Naive thymus-derived CD4-positive, alpha-beta T cell (primary cell): ENCODE data around the gene PITPNC1. TPM values are rescaled to one million over a fixed set of nuclear protein-coding genes. Genes with fewer than 3 reads are reported as not detected.

ENCODE experiments used
- ATAC-seq: fragments of 150-1000 bp; cut with Tn5 transposase; 2 replicates; pipeline ENCODE4 v1.10.0; 2021; ENCODE audit warnings: mild to moderate bottlenecking, moderate library complexity
- CTCF ChIA-PET: fragments of 350-600 bp; sonication (Branson Sonifier 250); formaldehyde crosslinking; loops from one replicate; lab custom pipeline; 2021; ENCODE audit warnings: antibody characterized with exemption; lab: Charles Lee
- POLR2A ChIA-PET: fragments of 350-600 bp; sonication (Branson Sonifier 250); formaldehyde crosslinking; loops from one replicate; lab custom pipeline; 2021; ENCODE audit warnings: antibody characterized with exemption, inconsistent platforms; lab: Charles Lee
- DNase-seq, 9 donors: peaks; one replicate each; pipeline versions ENCODE4 v3.0.0 to v3.0.0-alpha.2; 2020 to 2022; ENCODE audit warnings: mixed read lengths in 1 of 9
- H3K27ac ChIP-seq: one replicate; pipeline ENCODE4 v1.7.0; 2013; ENCODE audit warnings: mild to moderate bottlenecking, low read depth, low read length, moderate library complexity
- H3K27me3 ChIP-seq, 2 donors: one replicate each; pipeline ENCODE4 v1.7.0; 2013; ENCODE audit warnings: low read length in 2 of 2, mild to moderate bottlenecking in 2 of 2, moderate library complexity in 2 of 2; ENCODE audit not compliant: control insufficient read depth in 2 of 2, insufficient read depth in 2 of 2
- H3K36me3 ChIP-seq, 3 experiments: 1 replicate in 2 of 3; 2 replicates in 1 of 3; pipeline ENCODE4 v1.7.0; 2013; ENCODE audit warnings: low read length in 3 of 3, mild to moderate bottlenecking in 3 of 3, moderate library complexity in 1 of 3; ENCODE audit not compliant: insufficient read depth in 3 of 3, control insufficient read depth in 2 of 3
- H3K4me1 ChIP-seq, 2 donors: one replicate each; pipeline ENCODE4 v1.7.0; 2013; ENCODE audit warnings: low read length in 2 of 2, mild to moderate bottlenecking in 2 of 2, moderate library complexity in 1 of 2; ENCODE audit not compliant: control insufficient read depth in 2 of 2, insufficient read depth in 2 of 2
- H3K4me3 ChIP-seq: 2 replicates; pipeline ENCODE4 v1.7.0; 2013; ENCODE audit warnings: mild to moderate bottlenecking, low read length
- H3K9me3 ChIP-seq, 3 experiments: 1 replicate in 2 of 3; 2 replicates in 1 of 3; pipeline ENCODE4 v1.7.0; 2013; ENCODE audit warnings: low read length in 3 of 3; ENCODE audit not compliant: control insufficient read depth in 2 of 3
- H3K27ac Mint-ChIP-seq, 9 donors: one replicate each; pipeline ENCODE4 v1.8.0; 2020 to 2022; ENCODE audit warnings: mixed read lengths in 9 of 9, mild to moderate bottlenecking in 8 of 9, moderate library complexity in 5 of 9, inconsistent platforms in 2 of 9
- H3K27me3 Mint-ChIP-seq, 5 donors: one replicate each; pipeline ENCODE4 v1.8.0; 2021 to 2022; ENCODE audit warnings: mixed read lengths in 5 of 5, mild to moderate bottlenecking in 1 of 5
- H3K36me3 Mint-ChIP-seq, 5 donors: one replicate each; pipeline ENCODE4 v1.8.0; 2020 to 2022; ENCODE audit warnings: mixed read lengths in 5 of 5, mild to moderate bottlenecking in 3 of 5, inconsistent platforms in 1 of 5
- H3K4me1 Mint-ChIP-seq, 7 donors: one replicate each; pipeline ENCODE4 v1.8.0; 2020 to 2022; ENCODE audit warnings: mixed read lengths in 7 of 7, mild to moderate bottlenecking in 3 of 7, inconsistent platforms in 1 of 7
- H3K4me3 Mint-ChIP-seq, 10 donors: one replicate each; pipeline ENCODE4 v1.8.0; 2020 to 2022; ENCODE audit warnings: mild to moderate bottlenecking in 10 of 10, mixed read lengths in 10 of 10, moderate library complexity in 6 of 10, inconsistent platforms in 2 of 10
- H3K9me3 Mint-ChIP-seq, 11 donors: one replicate each; pipeline ENCODE4 v1.8.0; 2020 to 2022; ENCODE audit warnings: mixed read lengths in 11 of 11, mild to moderate bottlenecking in 4 of 11, inconsistent platforms in 1 of 11, moderate library complexity in 1 of 11
- intact Hi-C, 2 donors: fragments of 100-400 bp; cut with micrococcal nuclease; formaldehyde crosslinking; loops; one replicate each; pipeline ENCODE4 v1.15.1; 2023
- polyA plus RNA-seq, 2 donors: library from polyadenylated mRNA; unstranded; fragments of 300-500 nt; fragmentation: Illumina TruSeq; gene quantifications; one replicate each; pipeline ENCODE4 v1.2.3, GENCODE V29; 2021
- total RNA-seq, 6 experiments: library from RNA in 5 of 6; stranded (reverse) in 5 of 6; gene quantifications; 1 replicate in 5 of 6; 2 replicates in 1 of 6; pipeline ENCODE4 v1.2.3 and lab custom pipeline; 2021 to 2026

Gene PITPNC1
- total and polyA plus RNA-seq, 7 experiments from 2014 or later = 53.1 to 148 (median 102) TPM

- peak overlapping the region in 1 of 9 donors; percentile 19 for H3K27ac Mint-ChIP-seq
- no peak for ATAC-seq
- no peak for DNase-seq
- no peaks in the 10 kb centered on the region for H3K9me3 ChIP-seq
- H3K4me1 Mint-ChIP-seq = peaks cover 15 to 88% (median 76%) of the 10 kb centered on the region in 7 donors
- POLR2A ChIA-PET = no interaction called here
- CTCF ChIA-PET = no interaction called here
- no peaks in the 10 kb centered on the region for H3K36me3 ChIP-seq
- H3K27ac ChIP-seq = no peak overlapping the region
- H3K4me3 Mint-ChIP-seq = peak overlapping the region in 1 of 10 donors; percentile 36
- H3K4me1 ChIP-seq = peaks cover 6 to 7% of the 10 kb centered on the region in 2 donors
- H3K27me3 ChIP-seq = no peaks in the 10 kb centered on the region
- no peaks in the 10 kb centered on the region for H3K27me3 Mint-ChIP-seq
- peaks cover 0 to 19% (median 7%) of the 10 kb centered on the region in 5 donors for H3K36me3 Mint-ChIP-seq
- intact Hi-C loops = no loop called here
- peaks cover 0 to 4% (median 0%) of the 10 kb centered on the region in 11 donors for H3K9me3 Mint-ChIP-seq
- H3K4me3 ChIP-seq = no peak overlapping the region
Measured at GRCh38 chr17:67500261-67500660, 123.2 kb downstream of the PITPNC1 start.

- DNase-seq (no peak), ATAC-seq (no peak)
- intact Hi-C loops = no loop called here
- peaks cover 0 to 2% (median 0%) of the 10 kb centered on the region in 11 donors for H3K9me3 Mint-ChIP-seq
- peak overlapping the region in 1 of 9 donors; percentile 51 for H3K27ac Mint-ChIP-seq
- Histone ChIP-seq H3K36me3 (no peaks in the 10 kb centered on the region), H3K27me3 (no peaks in the 10 kb centered on the region), H3K4me1 (peaks cover 6 to 7% of the 10 kb centered on the region in 2 donors), H3K27ac (no peak overlapping the region), H3K9me3 (no peaks in the 10 kb centered on the region), H3K4me3 (no peak overlapping the region)
- no peaks in the 10 kb centered on the region for H3K27me3 Mint-ChIP-seq
- H3K36me3 Mint-ChIP-seq = peaks cover 0 to 14% (median 7%) of the 10 kb centered on the region in 5 donors
- CTCF ChIA-PET = no interaction called here
- H3K4me1 Mint-ChIP-seq = peaks cover 15 to 89% (median 75%) of the 10 kb centered on the region in 7 donors
- peak overlapping the region in 3 of 10 donors; percentile 10 to 26 (median 15) for H3K4me3 Mint-ChIP-seq
- POLR2A ChIA-PET = interaction anchor here (0.9 kb wide), 1 partner anchor 20 kb away, joined by 3 read pairs; no protein-coding TSS in a partner anchor
Measured at GRCh38 chr17:67500677-67501300, 123.7 kb downstream of the PITPNC1 start.

GRCh38 chr17:67502151-67502550 is 125.1 kb downstream of the PITPNC1 start:
- H3K27ac Mint-ChIP-seq = peak overlapping the region in 8 of 9 donors; percentile 7 to 64 (median 32)
- H3K4me1 Mint-ChIP-seq = peaks cover 15 to 89% (median 76%) of the 10 kb centered on the region in 7 donors
- POLR2A ChIA-PET = interaction anchor here (0.5 to 1.9 kb wide), 3 partner anchors 9 to 300 kb away, joined by 3 to 7 read pairs (median 4); no protein-coding TSS in a partner anchor
- Histone ChIP-seq H3K27me3 (no peaks in the 10 kb centered on the region), H3K4me1 (peaks cover 6 to 7% of the 10 kb centered on the region in 2 donors), H3K9me3 (no peaks in the 10 kb centered on the region), H3K36me3 (no peaks in the 10 kb centered on the region), H3K27ac (no peak overlapping the region), H3K4me3 (no peak overlapping the region)
- ATAC-seq = no peak
- CTCF ChIA-PET = interaction anchor here (0.8 kb wide), 1 partner anchor 27 kb away, joined by 8 read pairs; no protein-coding TSS in a partner anchor
- peaks cover 3 to 19% (median 10%) of the 10 kb centered on the region in 5 donors for H3K36me3 Mint-ChIP-seq
- intact Hi-C loops = no loop called here
- peaks cover 3 to 6% (median 4%) of the 10 kb centered on the region in 11 donors for H3K9me3 Mint-ChIP-seq
- DNase-seq = no peak
- peak overlapping the region in 8 of 10 donors; percentile 4 to 55 (median 17) for H3K4me3 Mint-ChIP-seq
- no peaks in the 10 kb centered on the region for H3K27me3 Mint-ChIP-seq

- no peak overlapping the region for H3K27ac ChIP-seq
- Mint-ChIP-seq H3K27me3 (no peaks in the 10 kb centered on the region), H3K4me3 (peak overlapping the region in 6 of 10 donors; percentile 6 to 43 (median 18)), H3K36me3 (peaks cover 9 to 26% (median 17%) of the 10 kb centered on the region in 5 donors), H3K27ac (peak overlapping the region in 7 of 9 donors; percentile 16 to 75 (median 41)), H3K9me3 (peaks cover 4 to 12% (median 9%) of the 10 kb centered on the region in 11 donors), H3K4me1 (peaks cover 15 to 92% (median 80%) of the 10 kb centered on the region in 7 donors)
- no peaks in the 10 kb centered on the region for H3K36me3 ChIP-seq
- ATAC-seq = no peak
- no peak for DNase-seq
- ChIA-PET POLR2A (interaction anchor here (1.9 kb wide), 1 partner anchor 125 kb away, joined by 7 read pairs; no protein-coding TSS in a partner anchor), CTCF (no interaction called here)
- H3K9me3 ChIP-seq = no peaks in the 10 kb centered on the region
- intact Hi-C loops = loop anchor here in 1 of 2 donors (1.0 kb wide), 1 partner anchor 14 kb away; no protein-coding TSS in a partner anchor
- peaks cover 6 to 7% of the 10 kb centered on the region in 2 donors for H3K4me1 ChIP-seq
- no peaks in the 10 kb centered on the region for H3K27me3 ChIP-seq
- H3K4me3 ChIP-seq = no peak overlapping the region
Measured at GRCh38 chr17:67503184-67503583, 126.1 kb downstream of the PITPNC1 start.

DNA sequence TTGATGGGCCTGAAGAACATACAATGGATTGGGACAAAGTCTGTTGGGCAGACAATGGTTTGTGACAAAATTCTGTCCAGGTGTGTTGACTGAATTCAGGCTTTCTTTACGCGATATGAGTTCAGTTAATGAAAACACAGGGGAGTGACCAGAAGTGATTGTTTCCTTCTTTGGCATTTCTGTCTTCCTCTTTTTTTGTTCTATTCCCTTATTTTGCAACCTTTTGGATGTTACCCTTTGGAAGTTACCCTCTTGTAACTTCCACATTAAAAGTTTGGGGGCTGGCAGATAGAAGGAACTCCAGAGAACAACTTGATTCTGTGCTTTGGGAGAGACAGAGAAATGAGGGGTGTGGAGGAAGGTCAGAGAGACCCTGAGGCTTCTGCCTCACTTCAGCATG is 126.7 kb downstream of the PITPNC1 start:
- Mint-ChIP-seq H3K4me3 (peak overlapping the region in 3 of 10 donors; percentile 6 to 41 (median 21)), H3K9me3 (peaks cover 4 to 15% (median 11%) of the 10 kb centered on the region in 11 donors), H3K27ac (peak overlapping the region in 6 of 9 donors; percentile 18 to 75 (median 44)), H3K4me1 (peaks cover 15 to 91% (median 79%) of the 10 kb centered on the region in 7 donors), H3K36me3 (peaks cover 9 to 27% (median 20%) of the 10 kb centered on the region in 5 donors), H3K27me3 (no peaks in the 10 kb centered on the region)
- DNase-seq (no peak), ATAC-seq (no peak)
- ChIA-PET CTCF (no interaction called here), POLR2A (no interaction called here)
- Histone ChIP-seq H3K36me3 (no peaks in the 10 kb centered on the region), H3K4me1 (peaks cover 6 to 7% of the 10 kb centered on the region in 2 donors), H3K4me3 (no peak overlapping the region), H3K27ac (no peak overlapping the region), H3K9me3 (no peaks in the 10 kb centered on the region), H3K27me3 (no peaks in the 10 kb centered on the region)
- intact Hi-C loops = loop anchor here in 1 of 2 donors (1.0 kb wide), 1 partner anchor 14 kb away; no protein-coding TSS in a partner anchor

DNA sequence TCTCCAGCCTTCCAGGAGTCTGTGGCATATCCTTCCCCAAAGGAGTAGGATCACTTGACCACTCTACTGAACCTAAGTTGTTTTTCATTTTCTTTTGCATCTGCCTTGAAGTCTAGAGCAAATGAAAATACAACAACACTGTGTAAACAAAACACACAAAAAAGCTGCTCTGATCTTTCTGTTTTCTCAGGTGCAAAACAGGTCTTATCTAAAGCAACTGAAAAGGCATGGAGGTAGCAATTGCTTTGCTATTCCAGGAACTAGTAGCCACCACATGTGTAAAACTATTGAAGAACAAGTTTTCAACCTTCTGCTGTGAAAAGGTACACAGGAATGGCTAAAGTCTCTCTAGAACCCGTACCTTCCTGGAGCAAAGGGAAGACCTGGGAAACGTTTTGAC is 127.1 kb downstream of the PITPNC1 start:
- ATAC-seq (no peak), DNase-seq (no peak)
- Histone ChIP-seq H3K4me3 (no peak overlapping the region), H3K27me3 (no peaks in the 10 kb centered on the region), H3K4me1 (peaks cover 6 to 7% of the 10 kb centered on the region in 2 donors), H3K9me3 (no peaks in the 10 kb centered on the region), H3K27ac (no peak overlapping the region), H3K36me3 (no peaks in the 10 kb centered on the region)
- Mint-ChIP-seq H3K4me1 (peaks cover 15 to 87% (median 76%) of the 10 kb centered on the region in 7 donors), H3K36me3 (peaks cover 9 to 26% (median 19%) of the 10 kb centered on the region in 5 donors), H3K4me3 (peak overlapping the region in 2 of 10 donors; percentile 21 to 41), H3K27ac (peak overlapping the region in 5 of 9 donors; percentile 18 to 75 (median 46)), H3K9me3 (peaks cover 4 to 15% (median 11%) of the 10 kb centered on the region in 11 donors), H3K27me3 (no peaks in the 10 kb centered on the region)
- intact Hi-C loops = no loop called here
- POLR2A ChIA-PET = no interaction called here
- CTCF ChIA-PET = no interaction called here
